Fibroblast of skin of left biceps (primary cell): ENCODE data around the gene HIGD1B.

Experiments
- DNase-seq, 2 experiments: peaks; one replicate each; pipeline ENCODE4 v3.0.0-alpha.2; 2013; ENCODE audit warnings: low read depth in 2 of 2

The HIGD1B gene

DNA sequence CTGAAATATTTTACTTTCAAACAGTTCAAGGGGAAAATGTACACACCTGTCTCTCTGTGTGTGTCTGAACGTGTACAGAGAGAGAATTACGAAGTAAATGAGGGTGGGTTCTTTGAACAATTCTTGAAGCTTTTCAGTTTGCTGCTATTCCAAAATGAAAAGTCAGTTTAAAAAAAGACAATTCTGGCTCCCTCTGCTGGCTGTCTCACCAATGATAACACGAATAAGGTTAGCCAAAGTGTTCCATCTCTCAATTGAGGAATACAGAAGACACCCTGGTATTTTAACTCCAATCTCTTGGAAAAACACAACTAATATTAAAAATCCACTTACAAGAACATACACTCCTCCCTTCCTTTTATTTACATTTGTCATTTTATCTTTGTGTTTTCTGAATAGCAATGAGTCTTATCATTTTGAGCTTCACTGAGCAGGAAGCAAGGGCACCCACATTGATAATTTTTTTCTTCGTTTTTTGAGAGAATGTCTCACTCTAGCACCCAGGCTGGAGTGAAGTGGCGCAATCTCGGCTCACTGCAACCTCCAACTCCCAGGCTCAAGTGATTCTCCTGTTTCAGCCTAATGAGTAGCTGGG lies 31.0 kb downstream of the HIGD1B start:
- DNase-seq: peak in 1 of 2 experiments; percentile 10

DNA sequence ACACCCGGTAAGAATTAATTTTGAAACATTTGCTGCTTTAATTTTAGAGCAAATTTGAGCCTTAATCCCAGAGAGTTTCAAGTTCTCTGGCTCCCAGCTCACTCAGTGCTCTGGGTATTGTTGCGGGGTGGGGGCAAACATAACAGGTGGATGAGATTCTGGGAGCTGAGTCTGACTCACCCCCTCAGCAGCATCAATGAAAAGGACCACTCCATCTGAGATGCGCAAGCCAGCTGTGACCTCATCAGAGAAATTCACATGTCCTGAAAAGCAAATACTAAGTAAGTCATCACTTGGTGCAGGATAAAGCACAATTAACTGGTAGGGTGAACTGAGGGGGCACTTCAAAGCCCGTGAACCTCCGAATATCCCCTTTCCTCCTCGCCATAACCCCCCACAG lies 31.7 kb downstream of the HIGD1B start:
- no peak for DNase-seq

DNA sequence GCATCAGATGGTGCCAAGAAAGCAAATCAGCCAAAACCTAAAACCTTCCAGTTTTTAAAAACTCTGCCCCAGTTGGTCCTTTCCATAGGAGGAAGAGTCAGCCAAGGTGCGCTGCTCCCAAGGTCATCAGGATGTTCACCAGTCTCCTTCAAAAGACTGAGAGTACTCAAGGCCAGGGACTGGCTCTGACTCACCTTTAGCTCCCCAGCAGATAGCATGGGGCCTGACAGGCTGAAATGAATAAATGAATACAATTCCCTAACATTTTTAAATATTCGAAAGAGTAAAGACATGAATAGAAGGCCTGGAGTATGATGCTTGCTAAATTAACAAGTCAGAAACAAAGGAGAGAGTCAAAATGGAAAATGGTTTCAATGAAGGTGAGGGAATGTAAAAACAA lies 32.4 kb downstream of the HIGD1B start:
- no peak for DNase-seq

DNA sequence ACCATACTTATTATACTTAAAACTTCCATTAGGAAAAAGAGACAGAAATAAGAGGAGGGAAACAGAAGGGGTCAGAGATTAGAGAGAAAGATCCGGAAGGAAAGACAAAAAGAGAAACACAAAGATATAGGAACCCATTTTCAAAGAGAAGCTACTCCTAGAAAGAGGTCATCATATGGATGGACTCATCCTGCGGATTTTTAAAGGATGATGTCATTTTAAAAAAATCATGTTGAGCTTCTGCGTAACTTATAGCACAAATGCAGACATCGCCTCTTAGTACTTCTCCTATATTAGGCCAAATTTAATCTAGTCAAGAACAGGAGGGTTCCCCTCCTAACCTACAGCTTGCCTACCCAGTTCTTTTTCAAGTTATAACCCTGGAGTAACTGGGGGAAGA lies 33.5 kb downstream of the HIGD1B start:
- DNase-seq: no peak

DNA sequence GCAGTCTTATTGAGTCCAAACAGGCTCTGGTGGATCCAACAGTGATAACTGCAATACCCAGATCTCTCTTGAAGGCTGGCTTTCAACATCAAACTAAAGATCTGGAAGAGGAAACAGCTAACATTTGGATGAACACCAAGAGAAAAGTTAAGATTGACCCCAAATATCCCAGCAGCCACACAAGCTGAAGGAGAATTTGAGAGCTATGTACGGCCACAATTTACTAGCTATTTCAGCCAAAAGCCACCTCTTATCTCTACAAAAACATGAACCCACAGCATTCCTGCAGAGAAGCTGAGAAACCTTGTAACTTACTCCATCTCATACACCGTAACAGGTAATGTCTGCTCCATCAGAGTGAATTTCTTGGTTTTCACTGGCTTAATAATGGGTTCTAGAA lies 37.3 kb downstream of the HIGD1B start:
- DNase-seq: no peak

DNA sequence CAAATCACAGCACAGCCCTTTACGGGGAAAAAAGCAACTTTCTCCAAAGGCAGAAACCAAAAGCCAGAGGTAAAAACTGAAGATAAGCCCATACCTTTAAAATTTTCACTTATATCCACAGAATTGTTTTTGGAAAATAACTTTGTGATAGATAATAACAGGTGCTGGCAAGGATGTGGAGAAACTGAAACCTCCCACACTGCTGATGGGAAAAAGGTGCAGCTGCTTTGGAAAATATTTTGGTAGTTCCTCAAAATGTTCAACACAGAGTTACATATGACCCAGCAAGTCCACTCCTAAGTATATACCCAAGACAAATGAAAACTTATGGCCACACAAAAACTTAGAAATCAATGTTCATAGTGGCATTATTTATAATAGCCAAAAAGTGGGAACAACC lies 39.3 kb downstream of the HIGD1B start:
- DNase-seq: no peak

DNA sequence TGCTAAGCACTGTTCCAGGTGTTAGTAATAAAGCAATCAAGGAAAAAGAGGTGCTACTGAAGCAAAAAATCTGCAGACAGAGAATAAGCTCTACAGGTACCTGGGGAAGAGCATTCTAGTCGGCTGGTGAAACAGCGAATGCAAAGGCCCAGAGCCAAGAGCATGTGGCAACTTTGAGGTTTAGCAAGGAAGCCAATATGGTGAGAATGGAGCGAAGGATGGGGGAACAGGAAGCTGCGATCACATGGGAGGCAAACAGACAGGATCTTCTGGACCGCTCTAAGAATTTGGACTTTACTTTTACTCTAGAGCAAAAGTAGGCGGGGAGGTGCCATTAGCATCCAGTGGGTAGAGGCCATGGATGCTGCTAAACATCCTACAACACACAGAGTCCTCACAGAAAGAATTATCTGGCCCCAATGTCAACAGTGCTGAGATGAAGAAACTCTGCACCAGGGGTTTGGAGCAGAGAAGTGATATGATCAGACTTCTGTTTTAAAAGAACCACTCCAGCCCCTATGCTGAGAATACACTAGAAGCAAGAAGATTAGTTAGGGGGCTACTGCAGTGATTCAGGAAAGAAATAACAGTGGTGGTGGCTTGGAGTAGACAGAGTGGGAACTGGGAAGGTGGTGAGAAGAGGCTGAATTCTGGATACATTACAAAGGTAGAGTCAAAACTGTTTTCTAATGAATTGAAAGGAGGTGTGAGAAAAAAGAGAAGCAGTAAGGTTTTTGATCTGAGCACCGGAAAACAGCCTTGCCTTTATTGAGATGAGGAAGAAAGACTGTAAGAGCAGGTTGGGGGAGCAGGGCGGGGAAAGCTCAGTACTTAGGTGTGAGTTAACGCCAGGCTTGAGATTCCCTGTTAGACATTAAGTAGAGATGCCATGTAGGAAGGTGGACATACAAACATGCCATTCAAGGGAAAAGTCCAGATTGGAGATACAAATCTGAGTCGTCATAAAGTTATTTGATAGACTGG lies 40.6 kb downstream of the HIGD1B start:
- no peak for DNase-seq

DNA sequence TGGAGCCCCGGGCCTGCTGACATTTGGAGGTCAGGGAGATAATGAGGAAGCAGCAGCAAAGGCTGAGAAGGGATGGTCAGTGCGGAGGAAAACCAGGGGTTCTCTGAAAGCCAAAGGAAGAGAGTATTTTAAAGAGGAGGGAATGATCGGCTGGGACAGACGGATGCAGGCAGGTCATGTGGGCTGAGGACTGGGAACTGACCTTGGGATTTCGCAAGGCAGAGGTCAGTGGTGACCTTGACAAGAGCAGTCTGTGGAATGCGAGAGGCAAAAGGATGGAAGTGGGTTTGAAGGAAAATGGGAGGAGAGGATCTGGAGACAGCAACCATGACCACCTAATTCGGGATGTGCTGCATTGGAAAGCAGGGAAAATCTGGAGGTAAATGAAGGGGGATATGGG lies 41.3 kb downstream of the HIGD1B start:
- DNase-seq: no peak

DNA sequence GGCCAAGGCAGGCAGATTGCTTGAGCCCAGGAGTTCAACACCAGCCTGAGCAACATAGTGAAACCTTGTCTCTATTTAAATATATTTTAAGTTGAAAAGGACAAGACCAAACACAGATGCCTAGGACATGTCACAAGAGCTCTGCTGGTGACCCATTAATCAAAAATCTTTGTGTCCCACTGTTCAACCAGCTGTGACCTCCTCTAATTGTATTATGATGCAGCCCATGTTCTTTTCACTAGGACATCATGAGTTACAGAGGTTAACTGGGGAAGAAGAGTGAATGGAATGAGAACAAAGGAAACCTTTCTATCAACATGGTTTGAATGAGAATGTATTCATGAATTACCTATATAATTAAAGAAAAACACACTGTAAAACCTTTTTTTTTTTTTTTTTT lies 44.6 kb downstream of the HIGD1B start:
- DNase-seq: no peak

DNA sequence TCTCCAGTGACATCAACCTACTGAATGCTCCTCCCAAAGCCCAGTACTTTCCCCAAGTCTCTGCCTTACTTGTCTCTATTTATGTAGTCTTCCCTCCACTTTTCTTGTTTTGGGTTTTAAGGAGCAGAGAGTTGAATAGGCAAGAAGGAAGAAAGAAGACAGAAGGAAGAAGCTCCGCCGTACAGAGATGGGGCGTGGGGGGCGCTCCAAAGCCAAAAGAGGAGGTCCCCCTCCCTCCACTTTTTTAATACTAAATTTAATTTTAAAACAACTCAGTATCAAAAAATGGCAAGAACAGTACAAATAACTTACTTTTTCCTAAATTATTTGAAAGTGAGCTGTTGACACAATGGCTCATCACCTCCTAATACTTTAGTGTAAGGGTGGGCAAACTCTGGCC lies 47.0 kb downstream of the HIGD1B start:
- DNase-seq: no peak

DNA sequence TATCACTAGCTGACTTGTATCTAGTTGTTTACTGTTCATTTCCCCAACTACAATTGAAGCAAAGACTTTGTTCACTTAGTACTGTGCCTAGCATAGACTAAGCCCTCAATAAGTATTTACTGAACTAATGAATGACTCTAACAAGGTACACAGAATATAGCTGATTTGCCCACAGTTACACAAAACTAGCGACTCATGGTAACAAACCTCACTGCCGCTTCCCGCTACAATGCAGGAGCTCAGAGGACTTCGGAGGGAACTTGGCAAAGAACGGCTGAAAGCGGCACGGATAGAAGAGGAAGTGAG lies 51.0 kb downstream of the HIGD1B start:
- DNase-seq: no peak

DNA sequence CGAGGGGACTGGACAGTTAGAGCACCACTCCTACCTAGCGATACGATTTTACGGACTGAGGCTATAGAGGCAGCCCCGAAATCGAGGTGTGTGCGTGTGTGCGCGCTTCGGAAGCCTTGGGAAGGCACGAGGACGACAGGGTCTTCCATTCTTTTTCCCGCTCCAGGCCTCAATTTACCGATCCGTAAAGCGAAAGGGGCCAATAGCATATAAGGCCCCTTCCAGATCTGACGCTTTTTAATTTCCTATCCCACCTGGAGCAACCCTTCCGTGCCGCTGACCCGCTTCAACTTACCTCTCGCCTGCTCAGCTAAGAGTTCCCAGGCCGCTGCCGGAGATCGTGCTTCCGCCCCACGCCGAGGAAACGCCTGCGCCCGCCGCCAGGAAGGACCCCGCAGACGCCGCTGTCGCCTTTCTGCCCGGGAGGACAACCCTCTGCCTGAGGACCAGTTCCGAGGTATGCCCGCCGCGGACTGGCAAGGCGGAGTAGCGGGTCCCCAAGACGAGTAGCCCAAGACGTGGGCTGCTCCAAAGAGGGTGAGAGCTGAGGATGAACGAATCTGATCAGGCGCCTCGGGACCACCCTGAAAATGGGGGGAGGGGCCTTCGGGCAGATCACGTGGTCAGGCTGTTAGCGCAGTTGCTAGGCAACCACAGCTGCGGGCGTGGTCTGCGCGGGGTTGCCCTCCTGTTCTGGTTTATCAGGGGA lies 51.5 kb downstream of the HIGD1B start, which contains the start of gene EFTUD2:
Gene EFTUD2, minus strand, starts transcription at position 372 of the 709 bp plus-strand sequence. CDS start 4,924 bp downstream, outside the sequence.
- DNase-seq: peak; percentile 73
